Measurements from ENCODE around the gene RPL29. TPM values are rescaled to one million over a fixed set of nuclear protein-coding genes. Genes with fewer than 3 reads are reported as not detected.

The RPL29 gene
- total and polyA plus RNA-seq, 2 of the 8 experiments (the other 6 are each of a cell fraction or from before 2014, with no cell fraction given): 1,467 to 2,660 TPM

DNA sequence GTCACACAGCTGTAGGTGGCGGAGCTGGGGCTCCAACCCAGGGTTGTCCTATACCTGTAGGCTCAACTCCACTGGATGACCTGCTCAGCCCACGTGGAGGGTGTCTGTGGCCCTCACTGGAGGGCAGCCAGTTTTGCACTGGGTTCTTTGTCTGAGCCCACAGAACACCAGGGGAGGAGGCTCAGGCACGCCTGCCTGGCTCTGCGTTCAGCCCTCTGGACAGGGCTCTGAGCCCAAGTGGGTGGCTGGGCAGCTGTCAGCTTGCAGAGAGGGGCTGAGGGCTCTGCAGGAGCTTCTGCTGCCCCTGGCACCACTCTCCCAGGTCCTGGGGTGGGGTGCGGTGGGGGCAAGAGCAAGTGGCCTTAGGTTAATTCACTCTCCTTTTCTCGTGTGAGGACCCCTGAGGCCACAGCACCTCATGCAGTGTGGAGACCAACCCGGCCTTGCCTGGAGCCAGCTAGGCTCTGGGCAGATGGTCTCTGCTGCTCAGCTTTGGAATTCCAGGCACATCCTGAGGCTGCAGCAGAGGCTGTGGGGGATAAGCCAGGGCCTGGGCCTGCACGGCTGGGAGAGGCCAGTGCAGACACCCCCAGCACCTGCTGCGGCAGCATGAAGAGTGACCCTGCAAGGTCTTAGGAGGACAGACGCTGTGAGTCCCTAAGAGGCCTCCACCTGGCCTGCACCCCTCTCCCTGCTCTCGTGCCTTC lies 37.2 kb upstream of the RPL29 start:
- no peak overlapping the region for H3K23ac ChIP-seq (ENCODE audit: insufficient read length)
- H3K36me3 ChIP-seq (ENCODE audit: control insufficient read depth in 2 of 4, insufficient read depth in 4 of 4, low read length in 3 of 4): no peaks in the 10 kb centered on the region
- no peak for FAIRE-seq
- H2BK120ac ChIP-seq (replicated peaks; ENCODE audit: low read depth, low read length): no peak overlapping the region
- no peaks in the 10 kb centered on the region for H3K79me2 ChIP-seq (ENCODE audit: control insufficient read depth in 1 of 2, insufficient read depth in 2 of 2, low read length in 2 of 2)
- DNase-seq (ENCODE audit: low read depth in 1 of 2, low spot score in 2 of 2): no peak
- whole genome bisulfite sequencing, 2 experiments (ENCODE audit: extremely low coverage in 1 of 2, insufficient coverage in 1 of 2, insufficient read length in 1 of 2, insufficient replicate concordance in 2 of 2, low coverage in 1 of 2, low lambda C conversion rate in 2 of 2, missing lambda C conversion rate in 1 of 2): 92% methylated on average over 11 of the region's 11 CpGs; no CpG with 5 or more reads in 1 of the 2 experiments
- no peak overlapping the region for H2BK20ac ChIP-seq (ENCODE audit: low read length)
- no peak overlapping the region for H3K14ac ChIP-seq (ENCODE audit: insufficient read length)
- no peak overlapping the region for H4K5ac ChIP-seq (ENCODE audit: insufficient read length, low read depth, low read length)
- no peaks in the 10 kb centered on the region for H4K20me1 ChIP-seq (replicated peaks in 1 of 2; ENCODE audit: control insufficient read depth in 1 of 2, insufficient read depth in 2 of 2, low read length in 2 of 2)
- no peak overlapping the region for H3K18ac ChIP-seq (ENCODE audit: extremely low read depth, low read length)
- no peaks in the 10 kb centered on the region for H3K27me3 ChIP-seq (replicated peaks in 1 of 4; ENCODE audit: control insufficient read depth in 3 of 4, extremely low read depth in 1 of 4, insufficient read depth in 3 of 4, low read length in 3 of 4)
- no peak overlapping the region for H3K4ac ChIP-seq (replicated peaks; ENCODE audit: insufficient read length, low read depth, low read length)
- no peak overlapping the region for H3K56ac ChIP-seq (replicated peaks; ENCODE audit: insufficient read length, low read depth, low read length)
- H3K9ac ChIP-seq (replicated peaks in 1 of 4; ENCODE audit: extremely low read depth in 1 of 4, low read depth in 3 of 4, low read length in 3 of 4): no peak overlapping the region
- H3K4me1 ChIP-seq (replicated peaks in 1 of 4; ENCODE audit: control insufficient read depth in 3 of 4, insufficient read depth in 4 of 4, low read length in 3 of 4): peaks cover 0 to 6% (median 1%) of the 10 kb centered on the region in 4 experiments; a peak in 2 of 7 replicates
- no peak overlapping the region for H2AFZ ChIP-seq (ENCODE audit: low read length)
- no peak overlapping the region for H2BK12ac ChIP-seq (ENCODE audit: low read depth, low read length)
- CTCF ChIA-PET (ENCODE audit: partially characterized antibody): interaction anchor here (1.2 to 9.4 kb wide), 11 partner anchors 10 to 112 kb away, joined by 3 to 124 read pairs (median 9); partner anchors contain the start of gene DUSP7
- 0 out of 2 replicates have a peak overlapping the region, but pooled peaks have one; percentile 5 for H2BK15ac ChIP-seq (ENCODE audit: low read length)
- H3K27ac ChIP-seq (ENCODE audit: low read depth, low read length): no peak overlapping the region
- no peaks in the 10 kb centered on the region for H3K23me2 ChIP-seq (ENCODE audit: low read depth, low read length)
- no peak overlapping the region for H3K4me3 ChIP-seq (ENCODE audit: extremely low read depth in 1 of 4, insufficient read depth in 2 of 4, low read depth in 3 of 4, low read length in 4 of 4)
- H2BK5ac ChIP-seq (ENCODE audit: low read depth, low read length): no peak overlapping the region; the same call in 1 of the 2 replicates
- H4K8ac ChIP-seq (ENCODE audit: extremely low read depth, insufficient read depth, low read length): no peak overlapping the region; the same call in 1 of the 2 replicates
- no peak overlapping the region for H2AK5ac ChIP-seq (ENCODE audit: low read depth, low read length)
- H3K9me3 ChIP-seq (ENCODE audit: insufficient read depth in 2 of 2, low read depth in 1 of 2, low read length in 1 of 2): no peaks in the 10 kb centered on the region
- H3K4me2 ChIP-seq (ENCODE audit: insufficient read depth in 1 of 2, low read depth in 2 of 2, low read length in 2 of 2): no peak overlapping the region
- POLR2A ChIA-PET (ENCODE audit: partially characterized antibody): interaction anchor here (0.7 to 1.2 kb wide), 2 partner anchors 23 to 41 kb away, joined by 3 read pairs; no protein-coding TSS in a partner anchor
- H4K91ac ChIP-seq (replicated peaks; ENCODE audit: insufficient read length, low read length): no peak overlapping the region
- no peaks in the 10 kb centered on the region for H3K79me1 ChIP-seq (ENCODE audit: low read depth, low read length)
- TF ChIP-seq, protein P1, sequence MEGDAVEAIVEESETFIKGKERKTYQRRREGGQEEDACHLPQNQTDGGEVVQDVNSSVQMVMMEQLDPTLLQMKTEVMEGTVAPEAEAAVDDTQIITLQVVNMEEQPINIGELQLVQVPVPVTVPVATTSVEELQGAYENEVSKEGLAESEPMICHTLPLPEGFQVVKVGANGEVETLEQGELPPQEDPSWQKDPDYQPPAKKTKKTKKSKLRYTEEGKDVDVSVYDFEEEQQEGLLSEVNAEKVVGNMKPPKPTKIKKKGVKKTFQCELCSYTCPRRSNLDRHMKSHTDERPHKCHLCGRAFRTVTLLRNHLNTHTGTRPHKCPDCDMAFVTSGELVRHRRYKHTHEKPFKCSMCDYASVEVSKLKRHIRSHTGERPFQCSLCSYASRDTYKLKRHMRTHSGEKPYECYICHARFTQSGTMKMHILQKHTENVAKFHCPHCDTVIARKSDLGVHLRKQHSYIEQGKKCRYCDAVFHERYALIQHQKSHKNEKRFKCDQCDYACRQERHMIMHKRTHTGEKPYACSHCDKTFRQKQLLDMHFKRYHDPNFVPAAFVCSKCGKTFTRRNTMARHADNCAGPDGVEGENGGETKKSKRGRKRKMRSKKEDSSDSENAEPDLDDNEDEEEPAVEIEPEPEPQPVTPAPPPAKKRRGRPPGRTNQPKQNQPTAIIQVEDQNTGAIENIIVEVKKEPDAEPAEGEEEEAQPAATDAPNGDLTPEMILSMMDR (IDR thresholded peaks at IDR 0.05; ENCODE audit: control extremely low read depth in 1 of 3, insufficient read depth in 1 of 3, low read depth in 1 of 3, low read length in 3 of 3): no peak
- TF ChIP-seq GTF2F1 (IDR thresholded peaks at IDR 0.05; ENCODE audit: borderline replicate concordance, low read depth, low read length): no peak
- TF ChIP-seq JUN (IDR thresholded peaks at IDR 0.05; ENCODE audit: low read depth, low read length): no peak
- TF ChIP-seq POLR2AphosphoS5 (IDR thresholded peaks at IDR 0.05; ENCODE audit: low read depth, low read length): no peak
- no peak for TF ChIP-seq TAF1 (IDR thresholded peaks at IDR 0.05; ENCODE audit: low read depth, low read length)
- TF ChIP-seq RBBP5 (IDR thresholded peaks at IDR 0.05; ENCODE audit: borderline replicate concordance, low read depth, low read length): no peak
- TF ChIP-seq HDAC2 (IDR thresholded peaks at IDR 0.05; ENCODE audit: borderline replicate concordance in 1 of 2, low read depth in 2 of 2, low read length in 2 of 2): no peak
- no peak for TF ChIP-seq YY1 (IDR thresholded peaks at IDR 0.05; ENCODE audit: low read depth, low read length)
- TF ChIP-seq RNF2 (IDR thresholded peaks at IDR 0.05; ENCODE audit: borderline replicate concordance, low read depth, low read length, missing control alignments, poor library complexity, severe bottlenecking): no peak
